ENCODE data around the gene RWDD4. TPM values are rescaled to one million over a fixed set of nuclear protein-coding genes. Genes with fewer than 3 reads are reported as not detected.

The RWDD4 gene
- total and polyA plus RNA-seq, 4 donors: 10.9 to 19.9 (median 16.0) TPM

DNA sequence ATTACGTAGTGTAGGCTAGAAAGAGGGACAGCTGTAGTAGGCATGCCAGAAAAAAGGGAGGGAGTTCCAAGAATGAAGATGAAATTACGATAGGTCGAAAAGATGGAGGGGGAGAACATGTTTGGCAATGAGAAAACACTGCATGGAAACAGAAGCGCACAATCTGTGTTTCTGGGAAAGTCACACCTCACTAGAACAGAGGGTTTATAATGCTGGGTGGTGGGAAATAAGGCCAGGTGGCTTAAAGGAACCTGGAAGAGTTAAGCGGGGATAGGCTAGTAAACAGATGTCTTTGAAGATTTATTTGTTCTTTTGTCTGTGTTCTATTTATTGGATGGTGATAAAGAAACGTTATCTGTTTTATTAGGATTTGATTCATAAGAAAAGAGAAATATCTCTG is 29.2 kb upstream of the RWDD4 start:
- WGBS, 2 donors: 81% methylated on average over 6 of the region's 6 CpGs
- no peak for DNase-seq
- no peaks in the 10 kb centered on the region for H3K9me3 ChIP-seq (ENCODE audit: control insufficient read depth in 4 of 4, insufficient read depth in 3 of 4, low read length in 3 of 4)
- H3K4me1 ChIP-seq (ENCODE audit: control insufficient read depth in 5 of 5, insufficient read depth in 5 of 5, low read length in 5 of 5): no peaks in the 10 kb centered on the region
- H3K36me3 ChIP-seq (ENCODE audit: control insufficient read depth in 4 of 4, insufficient read depth in 4 of 4, low read length in 4 of 4): peaks cover 21 to 42% (median 28%) of the 10 kb centered on the region in 4 donors
- H3K9ac ChIP-seq (ENCODE audit: insufficient read depth in 1 of 2, low read length in 2 of 2): no peak overlapping the region
- no peak for ATAC-seq (ENCODE audit: insufficient read depth, low FRiP score)
- TF ChIP-seq, protein P1, sequence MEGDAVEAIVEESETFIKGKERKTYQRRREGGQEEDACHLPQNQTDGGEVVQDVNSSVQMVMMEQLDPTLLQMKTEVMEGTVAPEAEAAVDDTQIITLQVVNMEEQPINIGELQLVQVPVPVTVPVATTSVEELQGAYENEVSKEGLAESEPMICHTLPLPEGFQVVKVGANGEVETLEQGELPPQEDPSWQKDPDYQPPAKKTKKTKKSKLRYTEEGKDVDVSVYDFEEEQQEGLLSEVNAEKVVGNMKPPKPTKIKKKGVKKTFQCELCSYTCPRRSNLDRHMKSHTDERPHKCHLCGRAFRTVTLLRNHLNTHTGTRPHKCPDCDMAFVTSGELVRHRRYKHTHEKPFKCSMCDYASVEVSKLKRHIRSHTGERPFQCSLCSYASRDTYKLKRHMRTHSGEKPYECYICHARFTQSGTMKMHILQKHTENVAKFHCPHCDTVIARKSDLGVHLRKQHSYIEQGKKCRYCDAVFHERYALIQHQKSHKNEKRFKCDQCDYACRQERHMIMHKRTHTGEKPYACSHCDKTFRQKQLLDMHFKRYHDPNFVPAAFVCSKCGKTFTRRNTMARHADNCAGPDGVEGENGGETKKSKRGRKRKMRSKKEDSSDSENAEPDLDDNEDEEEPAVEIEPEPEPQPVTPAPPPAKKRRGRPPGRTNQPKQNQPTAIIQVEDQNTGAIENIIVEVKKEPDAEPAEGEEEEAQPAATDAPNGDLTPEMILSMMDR (IDR thresholded peaks at IDR 0.05; ENCODE audit: control extremely low read depth, extremely low read depth): no peak
- no peak overlapping the region for H3K27ac ChIP-seq (ENCODE audit: low read depth in 1 of 2, low read length in 1 of 2)
- no peaks in the 10 kb centered on the region for H3K27me3 ChIP-seq (ENCODE audit: control insufficient read depth in 3 of 3, insufficient read depth in 3 of 3, low read length in 2 of 3)
- H3K4me3 ChIP-seq: no peak overlapping the region

DNA sequence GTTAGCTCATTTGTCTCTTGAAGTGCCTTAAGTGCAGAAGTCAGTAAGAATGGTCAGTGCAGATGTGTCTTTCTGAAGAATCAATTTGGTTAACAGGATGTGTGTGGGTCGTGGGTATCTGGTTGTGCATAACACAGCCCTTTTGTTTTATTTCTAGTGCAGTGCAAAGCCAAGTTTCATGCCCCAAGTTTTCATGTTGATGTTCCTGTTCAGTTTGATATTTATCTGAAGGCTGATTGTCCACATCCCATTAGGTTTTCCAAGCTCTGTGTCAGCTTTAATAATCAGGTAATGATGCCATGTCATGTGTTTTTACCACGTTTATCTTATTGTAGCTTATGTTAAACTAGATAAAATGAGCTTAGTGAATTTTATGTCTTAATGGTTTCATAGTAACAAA is 27.5 kb upstream of the RWDD4 start:
- no peak for ATAC-seq (ENCODE audit: insufficient read depth, low FRiP score)

DNA sequence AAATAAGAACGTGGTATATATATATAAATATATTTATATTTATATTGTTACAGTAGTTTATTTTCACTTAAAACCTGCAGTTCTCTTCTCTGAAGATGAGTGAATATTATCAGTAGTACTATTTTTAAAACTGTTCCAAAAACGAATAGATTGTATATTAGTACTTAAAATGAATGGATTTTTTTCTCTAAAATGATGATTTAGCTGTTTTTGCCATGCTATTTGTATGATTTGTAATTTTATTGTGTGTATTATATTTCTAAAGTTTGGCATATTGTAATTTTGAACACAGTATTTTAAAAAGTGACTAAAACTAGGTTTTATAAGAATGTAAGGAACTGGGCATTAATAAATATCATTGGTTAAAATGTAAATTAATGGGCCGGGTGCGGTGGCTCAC is 22.1 kb upstream of the RWDD4 start:
- Histone ChIP-seq H3K9me3 (ENCODE audit: control insufficient read depth in 4 of 4, insufficient read depth in 3 of 4, low read length in 3 of 4) (no peaks in the 10 kb centered on the region), H3K27ac (ENCODE audit: low read depth in 1 of 2, low read length in 1 of 2) (no peak overlapping the region), H3K4me1 (ENCODE audit: control insufficient read depth in 5 of 5, insufficient read depth in 5 of 5, low read length in 5 of 5) (no peaks in the 10 kb centered on the region), H3K27me3 (ENCODE audit: control insufficient read depth in 3 of 3, insufficient read depth in 3 of 3, low read length in 2 of 3) (no peaks in the 10 kb centered on the region), H3K36me3 (ENCODE audit: control insufficient read depth in 4 of 4, insufficient read depth in 4 of 4, low read length in 4 of 4) (peaks cover 9 to 42% (median 22%) of the 10 kb centered on the region in 4 donors), H3K9ac (ENCODE audit: insufficient read depth in 1 of 2, low read length in 2 of 2) (no peak overlapping the region), H3K4me3 (no peak overlapping the region)
- TF ChIP-seq, protein P1 (IDR thresholded peaks at IDR 0.05; ENCODE audit: control extremely low read depth, extremely low read depth): no peak
- 93 to 98% methylated on average over 4 of the region's 4 CpGs for WGBS, 2 donors
- no peak for ATAC-seq (ENCODE audit: insufficient read depth, low FRiP score)
- no peak for DNase-seq

More for the DNA sequence above, 27.5 kb upstream of the RWDD4 start:
- H3K4me3 ChIP-seq: no peak overlapping the region
- H3K27me3 ChIP-seq (ENCODE audit: control insufficient read depth in 3 of 3, insufficient read depth in 3 of 3, low read length in 2 of 3): no peaks in the 10 kb centered on the region
- H3K27ac ChIP-seq (ENCODE audit: low read depth in 1 of 2, low read length in 1 of 2): no peak overlapping the region
- TF ChIP-seq, protein P1 (IDR thresholded peaks at IDR 0.05; ENCODE audit: control extremely low read depth, extremely low read depth): no peak
- H3K9me3 ChIP-seq (ENCODE audit: control insufficient read depth in 4 of 4, insufficient read depth in 3 of 4, low read length in 3 of 4): no peaks in the 10 kb centered on the region
- no peak for DNase-seq
- H3K9ac ChIP-seq (ENCODE audit: insufficient read depth in 1 of 2, low read length in 2 of 2): no peak overlapping the region
- H3K36me3 ChIP-seq (ENCODE audit: control insufficient read depth in 4 of 4, insufficient read depth in 4 of 4, low read length in 4 of 4): peaks cover 15 to 35% (median 20%) of the 10 kb centered on the region in 4 donors
- H3K4me1 ChIP-seq (ENCODE audit: control insufficient read depth in 5 of 5, insufficient read depth in 5 of 5, low read length in 5 of 5): no peaks in the 10 kb centered on the region
- WGBS, 2 donors: 85 to 86% methylated on average over 2 of the region's 2 CpGs

DNA sequence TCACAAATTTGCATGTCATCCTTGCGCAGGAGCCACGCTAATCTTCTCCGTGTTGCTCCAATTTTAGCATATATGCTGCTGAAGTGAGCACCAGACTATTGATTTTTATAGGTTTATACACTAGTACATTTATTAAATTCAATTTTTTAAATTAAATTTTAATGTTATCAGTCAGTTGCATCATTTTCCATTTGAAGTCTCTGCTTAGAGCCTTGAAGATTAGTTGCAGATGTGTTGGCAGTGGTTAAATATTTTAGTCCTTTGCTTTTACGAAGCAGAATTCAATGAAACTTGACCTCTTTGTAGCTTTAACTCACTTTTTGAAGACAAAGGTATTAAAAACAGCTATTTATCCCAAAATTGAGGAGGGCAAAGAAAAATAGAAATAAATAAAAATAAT is 16.6 kb upstream of the RWDD4 start:
- Histone ChIP-seq H3K4me1 (ENCODE audit: control insufficient read depth in 5 of 5, insufficient read depth in 5 of 5, low read length in 5 of 5) (no peaks in the 10 kb centered on the region), H3K4me3 (no peak overlapping the region), H3K9ac (ENCODE audit: insufficient read depth in 1 of 2, low read length in 2 of 2) (no peak overlapping the region), H3K9me3 (ENCODE audit: control insufficient read depth in 4 of 4, insufficient read depth in 3 of 4, low read length in 3 of 4) (no peaks in the 10 kb centered on the region), H3K27ac (ENCODE audit: low read depth in 1 of 2, low read length in 1 of 2) (no peak overlapping the region), H3K27me3 (ENCODE audit: control insufficient read depth in 3 of 3, insufficient read depth in 3 of 3, low read length in 2 of 3) (no peaks in the 10 kb centered on the region), H3K36me3 (ENCODE audit: control insufficient read depth in 4 of 4, insufficient read depth in 4 of 4, low read length in 4 of 4) (peaks cover 6 to 32% (median 12%) of the 10 kb centered on the region in 4 donors)
- ATAC-seq (ENCODE audit: insufficient read depth, low FRiP score) (no peak), DNase-seq (no peak)
- TF ChIP-seq, protein P1 (IDR thresholded peaks at IDR 0.05; ENCODE audit: control extremely low read depth, extremely low read depth): no peak
- 88 to 95% methylated on average over 4 of the region's 4 CpGs for WGBS, 2 donors

Data from lung (tissue), 12 donors.